Loucy (cell line): ENCODE measurements around the gene PAK4.

ENCODE experiments used
- CTCF ChIP-seq: fragments of 200-600 bp; sonication (generic); conservative IDR thresholded peaks from 2 replicates; pipeline ENCODE4 v1.5.1; 2014; ENCODE audit warnings: mild to moderate bottlenecking, antibody characterized with exemption, low read length
- EZH2phosphoT487 ChIP-seq: fragments of 200-600 bp; IDR thresholded peaks from 2 replicates; pipeline ENCODE4 v1.6.1; 2018; ENCODE audit warnings: antibody characterized with exemption, mild to moderate bottlenecking, moderate library complexity, borderline replicate concordance

GRCh38 chr19:39125554-39126311 lies at the start of gene PAK4:
- no peak for TF ChIP-seq CTCF
- no peak for TF ChIP-seq EZH2phosphoT487
